Breast epithelium (tissue), 4 donors: Measurements from ENCODE around the gene MDN1. TPM values are rescaled to one million over a fixed set of nuclear protein-coding genes. Genes with fewer than 3 reads are reported as not detected.

Experiments
- DNase-seq, 2 donors: peaks; one replicate each; pipeline ENCODE4 v3.0.0-alpha.2; 2019; ENCODE audit warnings: low spot score in 2 of 2
- H3K27ac ChIP-seq, 2 donors: fragments of 200-600 bp; sonication (generic) in 1 of 2; one replicate each; pipeline ENCODE4 v1.5.1; 2016 to 2019; ENCODE audit warnings: mild to moderate bottlenecking in 1 of 2
- H3K27me3 ChIP-seq, 2 donors: fragments of 200-600 bp; sonication (generic) in 1 of 2; one replicate each; pipeline versions ENCODE4 v1.5.1 to v1.6.0; 2017 to 2019; ENCODE audit warnings: control low read depth in 1 of 2, mild to moderate bottlenecking in 1 of 2
- H3K36me3 ChIP-seq: fragments of 200-600 bp; one replicate; pipeline ENCODE4 v1.5.1; 2019
- H3K4me1 ChIP-seq, 2 donors: fragments of 200-600 bp; sonication (generic); one replicate each; pipeline ENCODE4 v1.5.1; 2016 to 2019; ENCODE audit warnings: control low read depth in 1 of 2
- H3K4me3 ChIP-seq, 3 donors: fragments of 200-600 bp; sonication (generic); 1 replicate in 2 of 3; 2 replicates in 1 of 3; pipeline ENCODE4 v1.5.1; 2016 to 2019; ENCODE audit warnings: mild to moderate bottlenecking in 3 of 3, moderate library complexity in 2 of 3
- H3K9me3 ChIP-seq, 2 donors: fragments of 200-600 bp; sonication (generic) in 1 of 2; one replicate each; pipeline ENCODE4 v1.5.1; 2016 to 2019; ENCODE audit warnings: control low read depth in 1 of 2
- POLR2A ChIP-seq: fragments of 450-650 bp; IDR thresholded peaks from one replicate; pipeline ENCODE4 v1.6.1; 2016; ENCODE audit warnings: antibody characterized with exemption, mild to moderate bottlenecking, moderate library complexity
- POLR2AphosphoS5 ChIP-seq, 3 donors: sonication (generic); formaldehyde crosslinking; IDR thresholded peaks; one replicate each; pipeline ENCODE4 v1.6.1; 2017; ENCODE audit warnings: antibody characterized with exemption in 3 of 3
- intact Hi-C: fragments of 100-400 bp; cut with DNase I; formaldehyde crosslinking; loops from one replicate; pipeline ENCODE4 v1.15.1; 2023; ENCODE audit warnings: low total_unique reads
- total RNA-seq, 3 donors: library from RNA; depleted of rRNA; stranded (reverse); fragments of >200 nt; gene quantifications; one replicate each; pipeline ENCODE4 v1.1.0, GENCODE V29; 2016
- TF ChIP-seq, protein P1 (sequence below), 3 donors: fragments of 450-650 bp; IDR thresholded peaks; one replicate each; pipeline ENCODE4 v1.5.1; 2016 to 2017; ENCODE audit warnings: antibody characterized with exemption in 3 of 3, mild to moderate bottlenecking in 3 of 3, moderate library complexity in 3 of 3

MDN1 gene
- total RNA-seq, 3 donors from 2014 or later, result 24.6 to 38.8 (median 38.0) TPM

DNA sequence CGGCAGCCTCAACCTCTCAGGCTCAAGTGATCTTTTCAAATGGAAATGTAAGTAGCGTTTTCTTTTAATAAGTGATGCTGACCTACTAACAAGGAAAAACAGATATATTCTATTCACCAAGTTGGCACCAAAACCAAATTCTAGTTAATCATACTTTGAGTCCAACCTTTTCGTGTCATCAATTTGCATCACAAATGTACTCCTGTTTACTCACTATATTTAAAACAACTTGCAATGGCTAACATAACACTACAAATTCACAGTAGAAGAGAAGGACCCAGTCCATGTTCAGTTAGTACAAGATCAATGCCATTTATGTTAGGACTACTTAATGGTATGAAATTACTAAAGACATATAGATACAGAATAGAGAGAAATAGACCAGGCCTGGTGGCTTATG, 50.0 kb downstream of the MDN1 start:
- Histone ChIP-seq H3K36me3 (peaks cover 6% of the 10 kb centered on the region), H3K27me3 (no peaks in the 10 kb centered on the region), H3K27ac (no peak overlapping the region), H3K4me3 (no peak overlapping the region), H3K9me3 (no peaks in the 10 kb centered on the region), H3K4me1 (no peaks in the 10 kb centered on the region)
- no peak for DNase-seq
- intact Hi-C loops, result no loop called here
- TF ChIP-seq POLR2AphosphoS5 (IDR thresholded peaks at IDR 0.05), result no peak
- TF ChIP-seq, protein P1, sequence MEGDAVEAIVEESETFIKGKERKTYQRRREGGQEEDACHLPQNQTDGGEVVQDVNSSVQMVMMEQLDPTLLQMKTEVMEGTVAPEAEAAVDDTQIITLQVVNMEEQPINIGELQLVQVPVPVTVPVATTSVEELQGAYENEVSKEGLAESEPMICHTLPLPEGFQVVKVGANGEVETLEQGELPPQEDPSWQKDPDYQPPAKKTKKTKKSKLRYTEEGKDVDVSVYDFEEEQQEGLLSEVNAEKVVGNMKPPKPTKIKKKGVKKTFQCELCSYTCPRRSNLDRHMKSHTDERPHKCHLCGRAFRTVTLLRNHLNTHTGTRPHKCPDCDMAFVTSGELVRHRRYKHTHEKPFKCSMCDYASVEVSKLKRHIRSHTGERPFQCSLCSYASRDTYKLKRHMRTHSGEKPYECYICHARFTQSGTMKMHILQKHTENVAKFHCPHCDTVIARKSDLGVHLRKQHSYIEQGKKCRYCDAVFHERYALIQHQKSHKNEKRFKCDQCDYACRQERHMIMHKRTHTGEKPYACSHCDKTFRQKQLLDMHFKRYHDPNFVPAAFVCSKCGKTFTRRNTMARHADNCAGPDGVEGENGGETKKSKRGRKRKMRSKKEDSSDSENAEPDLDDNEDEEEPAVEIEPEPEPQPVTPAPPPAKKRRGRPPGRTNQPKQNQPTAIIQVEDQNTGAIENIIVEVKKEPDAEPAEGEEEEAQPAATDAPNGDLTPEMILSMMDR (IDR thresholded peaks at IDR 0.05), result no peak
- TF ChIP-seq POLR2A, result no peak

DNA sequence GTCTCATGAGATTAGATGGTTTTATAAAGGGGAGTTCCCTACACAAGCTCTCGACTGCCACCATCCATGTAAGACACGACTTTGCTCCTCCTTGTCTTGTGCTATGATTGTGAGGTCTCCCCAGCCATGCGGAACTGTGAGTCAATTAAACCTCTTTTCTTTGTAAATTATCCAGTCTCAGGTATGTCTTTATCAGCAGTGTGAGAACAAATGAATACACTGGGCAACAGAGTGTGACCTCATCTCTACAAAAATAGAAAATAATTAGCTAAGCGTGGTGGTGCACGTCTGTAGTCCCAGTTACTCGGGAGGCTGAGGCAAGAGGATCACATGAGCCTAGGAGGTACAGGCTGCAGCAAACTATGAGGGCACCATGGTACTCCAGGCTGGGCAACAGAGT, 51.3 kb downstream of the MDN1 start:
- TF ChIP-seq POLR2A (no peak), POLR2AphosphoS5 (IDR thresholded peaks at IDR 0.05) (no peak)
- TF ChIP-seq, protein P1 (IDR thresholded peaks at IDR 0.05), result no peak
- intact Hi-C loops, result no loop called here
- H3K36me3 ChIP-seq, result peaks cover 6% of the 10 kb centered on the region

DNA sequence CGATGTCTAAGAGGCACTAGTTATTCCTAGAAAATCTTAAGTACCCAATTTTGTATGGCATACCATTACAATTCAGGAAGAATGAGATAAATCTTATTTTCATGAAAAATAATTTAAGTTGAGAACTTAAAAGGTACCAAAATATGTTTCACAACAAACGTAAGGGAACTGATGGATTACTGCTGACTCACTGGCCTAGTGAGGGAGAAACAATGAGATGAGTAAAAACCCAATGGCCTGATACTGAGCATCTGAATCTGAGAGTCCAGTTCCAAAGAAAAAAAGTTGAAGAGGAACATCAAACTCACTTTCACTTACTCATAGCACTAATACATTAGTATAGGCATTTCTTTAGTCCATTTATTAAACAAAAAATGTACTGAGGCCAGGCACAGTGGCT, 56.0 kb downstream of the MDN1 start:
- Histone ChIP-seq H3K4me3 (no peak overlapping the region), H3K36me3 (no peaks in the 10 kb centered on the region)
- DNase-seq, result no peak

More for the DNA sequence above, 51.3 kb downstream of the MDN1 start:
- H3K4me3 ChIP-seq, result no peak overlapping the region
- no peaks in the 10 kb centered on the region for H3K27me3 ChIP-seq
- no peak for DNase-seq
- no peak overlapping the region for H3K27ac ChIP-seq
- no peaks in the 10 kb centered on the region for H3K9me3 ChIP-seq
- H3K4me1 ChIP-seq, result no peaks in the 10 kb centered on the region

DNA sequence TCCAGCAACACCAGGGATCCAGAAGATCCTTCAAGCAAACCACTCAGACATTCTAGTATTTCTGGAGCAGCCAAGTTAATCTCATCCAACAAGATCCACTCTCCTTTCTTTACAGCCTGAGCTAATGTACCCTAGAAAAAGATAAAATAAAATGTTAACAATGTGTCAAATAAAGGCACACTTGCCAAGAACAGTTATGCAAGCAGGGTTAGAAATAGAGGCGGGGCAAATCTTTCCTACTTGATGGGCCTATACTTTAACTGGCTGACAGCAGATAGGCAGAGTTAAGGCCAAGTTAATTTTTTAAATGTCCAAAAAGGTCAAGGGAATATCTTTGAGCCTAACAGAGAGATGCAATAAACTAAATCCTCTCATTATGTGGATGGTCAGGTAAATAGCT, 60.8 kb downstream of the MDN1 start:
- Histone ChIP-seq H3K9me3 (no peaks in the 10 kb centered on the region), H3K36me3 (peaks cover 7% of the 10 kb centered on the region), H3K4me1 (no peaks in the 10 kb centered on the region), H3K27me3 (no peaks in the 10 kb centered on the region), H3K4me3 (no peak overlapping the region), H3K27ac (no peak overlapping the region)
- no peak for TF ChIP-seq POLR2A
- TF ChIP-seq POLR2AphosphoS5 (IDR thresholded peaks at IDR 0.05), result no peak
- intact Hi-C loops, result no loop called here
- no peak for DNase-seq

More for the DNA sequence above, 56.0 kb downstream of the MDN1 start:
- Histone ChIP-seq H3K9me3 (no peaks in the 10 kb centered on the region), H3K4me1 (no peaks in the 10 kb centered on the region), H3K27ac (no peak overlapping the region), H3K27me3 (no peaks in the 10 kb centered on the region)
- intact Hi-C loops, result loop anchor here (2.0 kb wide), 1 partner anchor 57 kb away; no protein-coding TSS in a partner anchor
- TF ChIP-seq, protein P1 (IDR thresholded peaks at IDR 0.05), result no peak
- TF ChIP-seq POLR2A (no peak), POLR2AphosphoS5 (IDR thresholded peaks at IDR 0.05) (no peak)

DNA sequence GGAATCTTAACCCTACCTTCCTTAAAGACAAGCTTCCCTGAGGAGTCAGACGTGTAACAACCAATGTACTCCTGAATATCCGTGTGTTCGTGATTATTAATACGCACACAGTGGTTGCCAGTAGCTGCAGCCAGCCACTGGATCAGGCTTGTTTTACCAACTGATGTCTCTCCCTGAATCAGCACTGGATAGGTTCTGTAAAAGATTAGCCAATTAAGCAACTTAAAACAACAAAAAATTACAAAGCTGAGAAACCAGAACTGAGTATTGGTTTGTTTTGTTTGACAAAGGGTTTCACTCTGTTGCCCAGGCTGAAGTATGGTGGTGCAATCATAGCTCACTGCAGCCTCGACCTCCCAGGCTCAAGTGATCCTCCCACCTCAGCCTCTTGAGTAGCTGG, 69.3 kb downstream of the MDN1 start:
- Histone ChIP-seq H3K4me1 (no peaks in the 10 kb centered on the region), H3K9me3 (no peaks in the 10 kb centered on the region), H3K36me3 (peaks cover 11% of the 10 kb centered on the region), H3K4me3 (no peak overlapping the region), H3K27me3 (no peaks in the 10 kb centered on the region), H3K27ac (no peak overlapping the region)
- DNase-seq, result no peak
- intact Hi-C loops, result no loop called here
- no peak for TF ChIP-seq POLR2A
- TF ChIP-seq, protein P1 (IDR thresholded peaks at IDR 0.05), result no peak
- TF ChIP-seq POLR2AphosphoS5 (IDR thresholded peaks at IDR 0.05), result no peak

DNA sequence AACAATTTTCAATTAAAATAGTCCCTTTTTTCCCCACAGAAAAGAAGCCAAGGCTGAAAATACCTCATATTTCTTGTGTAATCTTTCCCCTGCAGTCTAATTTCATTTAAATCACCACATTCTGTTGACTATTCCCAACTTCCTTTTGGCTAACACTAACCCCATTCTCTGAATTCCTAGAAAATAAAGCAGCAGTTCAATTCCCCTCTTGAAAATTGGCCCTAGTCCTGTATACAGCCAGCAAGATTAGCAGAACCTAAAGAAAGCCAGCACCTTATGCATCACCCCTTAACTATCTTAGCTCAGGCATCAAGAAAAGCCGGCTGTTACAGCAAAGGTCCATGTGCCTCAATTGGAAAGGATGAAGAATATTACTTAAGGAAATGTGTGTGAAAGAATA, 69.7 kb downstream of the MDN1 start:
- H3K27ac ChIP-seq, result no peak overlapping the region
- TF ChIP-seq, protein P1 (IDR thresholded peaks at IDR 0.05), result no peak
- no peak for TF ChIP-seq POLR2AphosphoS5 (IDR thresholded peaks at IDR 0.05)
- no peak for TF ChIP-seq POLR2A
- no peaks in the 10 kb centered on the region for H3K27me3 ChIP-seq
- intact Hi-C loops, result no loop called here
- no peak overlapping the region for H3K4me3 ChIP-seq
- no peaks in the 10 kb centered on the region for H3K4me1 ChIP-seq
- no peak for DNase-seq
- H3K9me3 ChIP-seq, result no peaks in the 10 kb centered on the region
- H3K36me3 ChIP-seq, result peaks cover 11% of the 10 kb centered on the region
